OCI-LY3 (cell line): ENCODE measurements around the gene PDLIM5.

ENCODE experiments used
- H2AFZ ChIP-seq: fragments of 200-600, 300-600 bp; shearing (Covaris generic); 2 replicates; pipeline ENCODE4 v1.6.0; 2014; ENCODE audit warnings: antibody characterized with exemption, low read depth, low read length
- H3K27ac ChIP-seq: fragments of 200-600, 300-600 bp; sonication (generic); 2 replicates; pipeline ENCODE4 v1.5.1; 2014; ENCODE audit warnings: mild to moderate bottlenecking, low read length, moderate library complexity, mixed read lengths
- H3K27me3 ChIP-seq: fragments of 200-600, 300-600 bp; sonication (generic); 2 replicates; pipeline ENCODE4 v1.6.1; 2014; ENCODE audit warnings: low read depth, low read length, mixed read lengths
- H3K36me3 ChIP-seq: fragments of 200-600, 300-600 bp; sonication (generic); replicated peaks from 2 replicates; pipeline ENCODE3; 2014; ENCODE audit warnings: low read depth, low read length, mixed read lengths
- H3K4me1 ChIP-seq: fragments of 300-600, 200-600 bp; sonication (generic); 2 replicates; pipeline ENCODE4 v1.6.1; 2014; ENCODE audit warnings: low read length, mixed read lengths
- H3K4me2 ChIP-seq: fragments of 200-600, 300-600 bp; sonication (generic); 2 replicates; pipeline ENCODE4 v1.6.1; 2014; ENCODE audit warnings: low read length, mixed read lengths
- H3K4me3 ChIP-seq: fragments of 300-600, 200-600 bp; sonication (generic); 2 replicates; pipeline ENCODE4 v1.5.1; 2014; ENCODE audit warnings: antibody characterized with exemption, mild to moderate bottlenecking, low read length, moderate library complexity
- H3K79me2 ChIP-seq: fragments of 300-600, 200-600 bp; shearing (Covaris generic); 2 replicates; pipeline ENCODE4 v1.6.1; 2014; ENCODE audit warnings: mild to moderate bottlenecking, low read length, mixed read lengths
- H3K9ac ChIP-seq: fragments of 300-600, 200-600 bp; shearing (Covaris generic); 2 replicates; pipeline ENCODE4 v1.6.0; 2014; ENCODE audit warnings: mild to moderate bottlenecking, low read length, moderate library complexity
- H3K9me3 ChIP-seq: fragments of 200-600, 300-600 bp; shearing (Covaris generic); 2 replicates; pipeline ENCODE4 v1.6.1; 2014; ENCODE audit warnings: low read length, mixed read lengths; ENCODE audit not compliant: insufficient read depth
- H4K20me1 ChIP-seq: fragments of 200-600, 300-600 bp; sonication (generic); 2 replicates; pipeline ENCODE4 v1.6.1; 2016; ENCODE audit warnings: low read length, mixed read lengths; ENCODE audit not compliant: insufficient read depth
- CTCF ChIP-seq: fragments of 200-600, 300-600 bp; sonication (generic); IDR thresholded peaks from 2 replicates; pipeline ENCODE4 v1.5.1; 2014; ENCODE audit warnings: antibody characterized with exemption, low read length, low read depth
- EZH2phosphoT487 ChIP-seq: fragments of 200-600 bp; shearing (Covaris generic); IDR thresholded peaks from 2 replicates; pipeline ENCODE4 v1.6.1; 2018; ENCODE audit warnings: antibody characterized with exemption, mixed run types, low read depth

Gene PDLIM5

DNA sequence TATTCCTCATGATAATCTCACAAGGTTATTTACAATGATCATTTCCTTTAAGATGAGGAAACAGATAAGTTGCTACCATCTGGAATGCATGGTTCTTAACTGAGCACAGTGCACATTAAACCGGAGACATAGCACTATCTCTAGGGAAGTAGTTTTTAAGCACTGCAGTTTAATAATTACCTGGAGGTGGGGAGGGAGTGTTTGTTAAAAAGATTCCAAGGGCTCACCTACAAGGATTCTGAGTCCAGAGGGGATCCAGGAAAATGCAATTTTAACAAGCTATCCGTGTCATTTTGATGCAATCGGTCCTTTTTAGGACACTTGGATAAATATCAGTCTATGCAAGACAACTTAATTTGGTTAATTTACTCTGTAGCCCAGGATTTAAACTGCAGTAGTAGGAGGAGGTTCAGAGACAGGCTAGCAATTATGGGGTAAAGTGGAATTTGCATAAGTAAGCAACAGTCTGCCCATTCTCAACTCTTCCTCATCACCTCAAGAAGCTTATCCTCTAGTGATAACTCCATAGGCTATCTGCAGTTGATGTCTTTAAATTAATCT lies 2.8 kb upstream of the PDLIM5 start:
- H3K4me1 ChIP-seq, result peaks cover 17% of the 10 kb centered on the region
- no peaks in the 10 kb centered on the region for H3K36me3 ChIP-seq
- H3K9ac ChIP-seq, result no peak overlapping the region
- H3K27ac ChIP-seq, result no peak overlapping the region
- no peaks in the 10 kb centered on the region for H4K20me1 ChIP-seq
- H3K4me3 ChIP-seq, result no peak overlapping the region
- no peak overlapping the region for H3K4me2 ChIP-seq
- no peaks in the 10 kb centered on the region for H3K27me3 ChIP-seq
- no peak overlapping the region for H2AFZ ChIP-seq
- TF ChIP-seq CTCF (no peak), EZH2phosphoT487 (no peak)
- H3K9me3 ChIP-seq, result no peaks in the 10 kb centered on the region
- peaks cover 11% of the 10 kb centered on the region; the same call in 1 of the 2 replicates for H3K79me2 ChIP-seq

DNA sequence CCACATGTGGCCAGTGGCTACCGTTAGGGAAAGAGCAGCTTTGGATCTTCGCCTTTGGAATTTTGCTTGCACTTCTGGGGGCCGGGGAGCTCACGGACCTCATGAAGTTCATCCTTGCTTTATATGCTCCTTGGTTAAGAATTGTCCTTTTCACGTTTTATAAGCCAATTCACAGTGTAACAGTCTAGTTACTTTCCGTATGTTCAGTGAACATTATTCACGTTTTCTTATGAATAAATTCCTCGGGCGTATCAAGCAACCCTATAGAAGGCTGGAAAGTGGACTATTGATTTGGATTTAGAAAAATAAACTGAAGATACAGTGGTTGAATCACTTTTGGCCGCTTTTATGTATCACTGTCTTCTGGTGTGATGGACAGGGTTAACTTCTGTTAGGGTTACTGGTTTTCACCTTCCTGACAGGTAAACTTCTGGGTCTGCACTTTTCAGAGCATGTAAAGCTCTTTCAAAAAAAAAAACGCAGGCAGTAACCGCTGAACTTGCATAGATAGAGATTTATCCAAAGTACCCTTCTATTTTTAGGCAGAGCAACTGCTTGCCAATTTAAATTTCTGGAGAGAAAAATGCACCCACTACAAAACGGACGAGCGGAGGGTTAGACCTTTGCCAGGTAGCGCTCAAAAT lies 569 bp upstream of the PDLIM5 start:
- Histone ChIP-seq H4K20me1 (no peaks in the 10 kb centered on the region), H3K27ac (no peak overlapping the region), H3K36me3 (no peaks in the 10 kb centered on the region), H3K79me2 (peaks cover 11% of the 10 kb centered on the region; the same call in 1 of the 2 replicates), H3K27me3 (no peaks in the 10 kb centered on the region), H3K4me2 (peak overlapping the region; percentile 99), H3K9ac (peak overlapping the region; percentile 59), H3K9me3 (no peaks in the 10 kb centered on the region), H3K4me1 (peaks cover 17% of the 10 kb centered on the region), H3K4me3 (peak overlapping the region; percentile 81), H2AFZ (peak overlapping the region; percentile 96)
- TF ChIP-seq EZH2phosphoT487, result no peak
- no peak for TF ChIP-seq CTCF

DNA sequence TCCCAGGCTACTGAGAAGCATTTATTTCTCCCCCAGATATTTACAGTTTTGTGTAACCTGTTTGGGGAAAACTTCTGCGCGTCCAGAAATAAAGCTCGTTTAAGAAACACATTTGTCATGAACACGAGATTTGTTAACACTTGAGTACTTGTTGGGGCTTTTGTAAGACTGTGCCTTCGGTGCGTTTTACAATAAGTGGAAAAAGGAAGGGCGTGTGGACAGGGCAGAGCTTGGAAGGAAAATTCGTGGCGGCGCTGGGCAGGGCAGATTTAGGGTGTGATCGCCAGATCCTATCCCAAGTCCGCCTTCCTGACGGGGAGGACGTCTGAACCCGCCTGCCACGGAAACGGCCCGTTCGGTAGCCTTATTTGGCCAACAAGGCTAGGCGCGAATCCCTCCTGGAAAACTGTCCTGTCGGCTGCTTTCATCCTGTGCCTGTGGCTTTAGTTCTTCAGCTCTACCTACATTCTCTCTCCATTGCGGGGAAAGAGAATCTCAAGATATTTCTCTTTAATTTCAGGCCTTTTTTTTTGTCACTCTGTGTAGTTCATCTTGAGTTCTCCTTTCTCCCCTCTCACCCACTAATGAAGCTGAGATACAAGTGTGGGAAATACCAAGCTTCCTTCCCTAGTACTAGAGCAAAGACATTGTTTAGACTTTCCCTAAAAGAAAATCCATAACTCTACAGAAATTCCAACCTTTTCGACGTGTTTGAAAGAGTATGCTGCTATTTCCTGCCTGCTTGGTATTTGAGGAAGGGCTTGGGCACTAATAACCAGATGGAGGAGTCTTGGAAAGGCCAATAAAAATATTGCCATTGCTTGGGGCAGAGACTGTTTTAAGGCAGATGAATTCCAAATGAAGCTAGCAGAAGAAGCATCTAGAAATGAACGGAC lies 982 bp downstream of the PDLIM5 start:
- Histone ChIP-seq H3K9me3 (no peaks in the 10 kb centered on the region), H3K36me3 (no peaks in the 10 kb centered on the region), H3K79me2 (peaks cover 11% of the 10 kb centered on the region; the same call in 1 of the 2 replicates), H2AFZ (peak overlapping the region; percentile 90), H3K27me3 (no peaks in the 10 kb centered on the region), H3K9ac (peak overlapping the region; percentile 87), H3K4me3 (peak overlapping the region; percentile 81), H3K27ac (no peak overlapping the region), H3K4me1 (peaks cover 17% of the 10 kb centered on the region), H4K20me1 (no peaks in the 10 kb centered on the region), H3K4me2 (peak overlapping the region; percentile 96)
- no peak for TF ChIP-seq CTCF
- no peak for TF ChIP-seq EZH2phosphoT487

DNA sequence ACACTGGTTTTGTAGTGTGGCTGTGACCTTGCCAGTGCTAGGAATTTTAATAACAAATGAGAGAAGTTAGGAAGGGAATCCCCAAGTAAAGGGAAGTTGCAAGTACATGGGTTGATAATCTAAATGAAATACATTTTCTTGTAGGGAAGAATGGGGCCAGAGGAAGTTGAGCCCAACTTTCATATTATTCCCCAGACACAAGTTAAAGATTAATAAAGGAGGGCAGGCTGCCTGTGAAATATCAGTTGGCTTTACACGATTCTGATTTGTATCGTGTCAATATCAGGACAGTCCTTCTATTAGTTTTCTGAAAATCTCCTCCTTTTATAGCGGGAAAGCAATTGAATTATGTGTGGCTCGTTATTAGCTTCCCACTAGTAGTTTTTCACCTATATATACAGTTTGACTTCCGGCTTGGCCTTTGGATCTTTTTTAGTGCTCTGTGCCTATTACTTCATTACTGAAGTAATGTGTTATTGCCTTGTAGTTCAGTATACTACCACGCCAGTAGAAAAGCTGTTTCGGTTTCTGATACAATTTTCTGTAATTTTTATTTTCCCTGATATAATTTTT lies 1.7 kb downstream of the PDLIM5 start:
- no peaks in the 10 kb centered on the region for H3K27me3 ChIP-seq
- TF ChIP-seq CTCF (no peak), EZH2phosphoT487 (no peak)
- no peaks in the 10 kb centered on the region for H4K20me1 ChIP-seq
- H3K79me2 ChIP-seq, result peaks cover 11% of the 10 kb centered on the region; the same call in 1 of the 2 replicates
- peaks cover 17% of the 10 kb centered on the region for H3K4me1 ChIP-seq
- no peak overlapping the region for H2AFZ ChIP-seq
- no peaks in the 10 kb centered on the region for H3K36me3 ChIP-seq
- peak overlapping the region; percentile 96 for H3K4me2 ChIP-seq
- no peak overlapping the region for H3K27ac ChIP-seq
- H3K9me3 ChIP-seq, result no peaks in the 10 kb centered on the region
- peak overlapping the region; percentile 87; the same call in 1 of the 2 replicates for H3K9ac ChIP-seq
- H3K4me3 ChIP-seq, result peak overlapping the region; percentile 81
